Measurements from ENCODE around the gene C10orf90.

The C10orf90 gene

GRCh38 chr10:126674741-126675515 lies 4.4 kb upstream of the C10orf90 start:
- no peak for DNase-seq

DNA sequence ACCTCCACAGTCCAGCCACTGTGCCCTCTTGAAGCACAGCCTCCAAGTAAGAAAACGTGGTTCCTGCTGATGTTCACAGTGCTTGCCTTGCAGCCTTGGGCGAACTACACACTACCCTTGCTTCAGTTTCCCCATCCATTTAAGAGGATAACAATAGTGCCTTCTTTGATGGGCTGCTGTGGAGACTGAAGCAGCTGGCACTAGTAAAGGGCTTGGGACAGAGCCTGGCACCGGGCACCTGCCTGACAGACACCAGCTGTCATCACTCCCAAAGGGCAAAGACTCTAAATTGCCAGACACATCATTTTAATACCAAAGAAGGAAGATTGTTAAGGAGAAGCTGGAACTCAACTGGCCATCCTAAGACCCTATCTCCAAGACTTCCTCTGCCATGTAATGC lies 3.1 kb upstream of the C10orf90 start:
- no peak for DNase-seq

- DNase-seq, result peak; percentile 32
These were observed 996 bp upstream of the C10orf90 start for GRCh38 chr10:126671402-126671975.

DNA sequence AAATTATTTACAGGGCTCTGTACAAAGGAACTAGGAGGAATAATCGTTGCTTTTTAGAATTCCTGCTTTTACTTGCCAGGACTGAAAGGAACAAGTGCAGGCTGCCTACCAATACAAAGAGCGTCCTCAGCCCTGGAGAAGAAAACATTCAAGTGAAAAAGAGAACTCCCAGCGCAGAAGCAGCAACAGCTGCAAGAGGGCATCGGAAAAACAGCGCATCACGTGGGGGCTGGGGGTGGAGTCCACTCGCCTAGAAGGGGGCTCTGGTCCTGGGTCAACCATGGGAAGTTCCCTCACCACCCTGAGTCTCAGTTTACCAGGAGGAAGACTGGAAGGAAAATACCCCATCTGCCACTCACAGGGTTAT lies 385 bp upstream of the C10orf90 start:
- DNase-seq, result no peak

DNA sequence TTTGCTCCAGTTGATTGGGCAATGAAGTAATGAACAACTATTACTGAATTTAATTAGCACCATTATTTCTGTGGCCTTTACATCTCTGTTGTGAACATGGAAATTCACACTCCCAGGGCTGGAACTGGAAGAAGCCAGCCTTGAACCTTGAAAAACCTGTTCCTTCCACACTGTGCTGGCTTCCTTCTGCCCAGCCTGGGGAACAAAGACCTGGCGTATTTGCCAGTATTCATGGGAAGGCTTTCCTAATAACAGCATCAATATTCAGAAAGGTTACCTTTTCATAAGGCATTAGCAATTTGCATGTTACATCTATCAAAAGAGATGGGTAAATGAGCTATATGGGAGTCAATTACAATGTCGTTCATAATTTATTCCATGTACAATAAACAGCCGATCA lies 1.3 kb downstream of the C10orf90 start:
- no peak for DNase-seq

DNA sequence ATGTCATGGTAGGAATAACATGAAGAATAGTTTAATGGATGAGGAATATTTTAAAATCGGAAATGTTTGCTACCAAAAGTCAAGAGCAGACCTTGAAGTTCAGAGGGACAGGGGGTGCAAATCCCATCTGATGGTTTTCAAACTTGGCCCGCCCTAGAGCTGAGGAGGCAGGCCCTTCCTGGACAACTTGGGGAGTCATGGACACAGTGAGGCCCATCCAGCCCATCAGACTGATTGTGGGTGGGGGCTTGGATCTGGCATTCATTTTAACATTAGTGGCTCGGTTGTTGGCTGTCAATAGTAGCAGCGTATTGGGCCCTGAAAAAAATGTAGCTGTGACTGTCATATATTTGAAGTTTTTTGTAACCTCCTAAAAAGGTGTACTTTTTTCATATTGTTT lies 2.0 kb downstream of the C10orf90 start:
- DNase-seq, result no peak

DNA sequence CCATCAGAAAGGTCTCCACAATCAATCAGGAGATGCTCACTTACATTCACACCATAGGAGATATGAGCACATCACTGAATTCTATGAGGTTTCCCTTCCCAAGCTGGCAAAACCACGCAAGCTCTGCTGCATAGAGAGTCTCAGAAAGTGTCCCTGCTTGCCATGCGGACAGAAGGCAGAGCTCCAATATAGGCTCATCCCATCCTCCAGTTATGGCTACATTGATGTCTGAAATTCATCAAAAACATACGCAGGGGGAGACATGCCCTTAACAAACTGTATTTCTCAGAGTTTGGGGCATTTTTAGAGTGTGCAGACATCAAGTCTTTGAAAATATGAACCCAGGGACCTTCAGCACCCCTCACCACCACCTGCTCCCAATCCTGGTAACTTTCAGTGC lies 2.9 kb downstream of the C10orf90 start:
- DNase-seq, result no peak

DNA sequence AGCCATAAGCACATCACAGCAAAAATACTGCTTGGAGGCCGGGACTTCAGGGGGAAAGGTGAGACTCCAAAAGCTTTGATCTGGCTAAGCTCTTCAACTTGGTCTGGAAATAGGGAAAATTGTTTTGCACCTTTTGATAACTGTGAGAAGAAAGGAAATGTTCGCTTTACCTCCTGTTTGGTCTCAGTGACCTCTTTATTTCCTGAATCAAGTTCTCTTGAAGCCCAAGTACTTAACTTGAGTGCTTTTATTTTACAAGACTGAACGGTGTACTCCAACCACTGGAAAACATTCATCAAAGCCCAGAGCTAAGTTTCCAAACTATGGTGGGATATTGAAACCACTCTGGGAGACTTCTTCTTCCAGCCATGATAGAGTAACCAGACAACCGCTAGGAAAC lies 5.3 kb downstream of the C10orf90 start:
- DNase-seq, result no peak

DNA sequence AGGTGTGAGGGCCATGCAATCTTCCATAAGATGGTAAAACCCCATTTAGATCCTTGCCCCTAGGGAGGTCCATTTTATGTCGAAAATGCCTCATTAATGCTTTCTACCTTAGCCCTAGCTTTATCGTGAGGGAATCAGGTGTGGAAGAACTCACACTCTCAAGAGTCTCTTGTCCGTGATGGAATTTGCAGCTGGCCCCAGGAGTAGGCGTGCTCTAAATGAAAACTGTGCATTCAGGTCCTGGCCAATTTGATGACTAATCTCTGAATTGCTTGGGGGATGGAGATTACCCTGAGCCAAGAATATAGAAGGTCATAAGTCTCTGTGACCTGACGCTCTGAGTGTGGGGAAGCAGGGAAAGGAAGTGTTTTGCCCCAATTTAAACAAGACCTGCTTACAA lies 6.6 kb downstream of the C10orf90 start:
- DNase-seq, result no peak

DNA sequence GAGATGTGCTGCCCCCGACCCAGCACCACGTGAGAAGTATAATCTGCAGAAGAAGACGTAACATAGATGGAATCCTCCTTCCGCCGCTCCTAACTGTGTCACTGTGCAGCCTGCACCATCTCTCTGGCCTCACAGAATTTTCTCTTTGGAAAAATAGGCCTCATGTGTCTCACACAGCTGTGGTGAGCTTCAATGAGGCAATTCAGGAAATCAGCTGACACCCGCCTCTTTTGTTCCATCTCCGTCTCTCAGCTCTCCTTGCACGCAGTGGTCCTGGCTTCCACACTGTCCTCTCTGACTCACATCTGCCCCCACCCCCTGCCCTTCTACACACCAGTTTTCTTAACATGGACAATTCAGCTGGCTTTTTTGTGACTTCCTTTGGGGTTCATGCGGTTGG lies 7.2 kb downstream of the C10orf90 start:
- DNase-seq, result no peak

DNA sequence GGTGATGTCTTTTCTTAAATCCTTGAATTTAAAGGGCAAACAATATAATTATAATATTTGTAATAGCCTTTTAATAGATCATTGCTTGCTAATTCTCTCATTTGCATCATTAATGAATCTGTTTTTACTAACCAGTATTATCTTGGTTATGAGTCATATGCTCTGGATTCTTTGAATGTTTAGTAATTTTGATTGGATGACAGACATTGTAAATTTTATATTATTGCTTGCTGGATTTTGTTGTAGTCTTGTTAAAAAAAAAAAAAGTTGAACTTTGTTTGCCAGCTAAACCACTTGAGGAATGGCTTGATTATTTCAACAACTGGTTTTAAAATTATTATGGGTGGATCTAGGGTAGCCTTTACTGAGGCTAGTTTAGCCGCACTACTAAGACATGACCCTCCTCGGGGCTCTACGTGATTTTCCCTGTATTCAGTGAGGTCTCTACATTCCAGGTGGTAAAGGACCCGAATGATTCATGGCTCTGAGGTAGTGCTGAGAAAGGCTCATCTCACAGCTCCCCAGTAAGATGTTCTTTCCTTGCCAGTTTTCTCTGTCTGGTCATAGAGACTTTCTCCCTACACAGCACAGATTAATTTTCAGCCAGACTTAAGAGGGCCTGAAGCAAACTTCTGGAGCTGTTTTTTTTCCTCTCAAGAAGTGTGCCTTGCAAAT lies 8.5 kb downstream of the C10orf90 start:
- DNase-seq, result no peak

- no peak for DNase-seq
These were observed 9.1 kb downstream of the C10orf90 start for GRCh38 chr10:126661356-126661755.

DNA sequence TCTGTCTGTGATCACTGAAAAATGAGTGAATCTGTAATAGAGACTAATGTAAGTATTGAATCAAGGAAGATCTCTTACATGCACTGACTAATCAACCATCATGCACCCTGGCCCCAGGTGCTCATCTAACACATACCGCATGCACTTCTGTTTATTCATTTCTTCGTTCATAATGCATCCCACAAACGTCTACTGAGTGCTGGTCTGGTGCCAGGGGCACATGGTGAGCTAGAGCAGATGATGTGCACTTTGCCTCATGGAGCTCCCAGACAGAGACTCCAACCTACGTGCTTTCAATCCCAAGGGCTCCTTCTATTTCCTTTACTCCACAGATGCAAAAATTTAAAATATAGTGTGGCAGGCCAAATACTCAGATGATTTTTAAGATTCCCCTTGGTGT lies 10.7 kb downstream of the C10orf90 start:
- no peak for DNase-seq

- no peak for DNase-seq
These were observed 11.6 kb downstream of the C10orf90 start for GRCh38 chr10:126658928-126659327.

DNA sequence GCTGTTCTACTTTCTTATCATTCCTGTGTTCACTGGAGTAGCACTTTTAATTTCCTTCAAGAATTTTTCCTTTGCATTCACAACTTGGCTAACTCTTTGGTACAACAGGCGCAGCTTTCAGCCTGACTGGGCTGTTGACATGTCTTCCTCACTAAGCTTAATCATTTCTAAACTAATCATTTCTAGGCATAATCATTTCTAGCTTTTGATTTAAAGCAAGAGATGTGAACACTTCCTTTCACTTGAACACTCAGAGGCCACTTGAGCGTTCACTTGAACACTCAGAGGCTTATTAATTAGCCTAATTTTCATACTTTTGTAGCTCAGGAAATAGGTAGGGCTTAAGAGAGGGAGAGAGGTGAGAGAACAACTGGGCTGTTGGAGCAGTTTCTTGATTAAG lies 15.9 kb downstream of the C10orf90 start:
- DNase-seq, result no peak

GRCh38 chr10:126651467-126651866 lies 19.0 kb downstream of the C10orf90 start:
- no peak for DNase-seq

DNA sequence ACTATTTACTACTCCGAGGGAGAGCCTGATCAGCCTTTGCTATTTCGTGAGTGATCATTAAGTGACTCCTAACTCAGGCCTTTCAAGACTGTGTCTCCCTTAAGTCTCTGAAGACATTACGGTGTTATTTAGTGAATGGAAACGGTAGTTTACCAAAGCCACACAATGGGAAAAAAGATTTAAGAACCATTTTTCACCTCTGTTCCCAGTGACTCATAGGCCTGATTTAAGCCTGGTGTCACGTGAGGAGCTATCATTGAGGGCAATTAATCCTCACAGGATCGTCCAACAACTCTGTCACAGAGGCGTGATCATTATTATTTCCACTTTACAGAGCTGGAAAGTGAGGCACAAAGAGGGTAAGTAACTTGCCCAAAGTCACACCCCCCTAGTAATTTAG lies 20.3 kb downstream of the C10orf90 start:
- no peak for DNase-seq

DNA sequence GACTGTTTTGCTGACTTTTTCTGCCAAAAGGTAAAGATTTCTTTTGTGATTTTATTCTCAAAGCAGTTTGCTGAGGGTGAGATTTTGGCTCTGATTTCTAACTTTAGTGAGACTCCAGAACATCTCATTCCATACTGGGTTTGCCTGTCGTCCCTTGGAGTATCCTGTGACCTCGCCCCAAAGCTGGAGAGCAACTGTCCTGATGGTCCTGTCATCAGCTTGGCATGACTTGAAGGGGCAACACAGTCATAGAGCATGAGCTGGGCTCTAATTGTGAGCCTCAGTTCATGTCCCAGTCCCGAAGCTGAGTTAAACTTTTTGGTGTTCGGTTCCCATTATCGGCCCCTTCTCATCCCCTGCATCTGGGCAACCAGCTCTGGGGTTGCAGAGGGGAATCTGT lies 23.4 kb downstream of the C10orf90 start:
- DNase-seq, result no peak

GRCh38 chr10:126646110-126646509 lies 24.4 kb downstream of the C10orf90 start:
- no peak for DNase-seq

- no peak for DNase-seq
These were observed 30.1 kb downstream of the C10orf90 start for GRCh38 chr10:126640401-126640800.

DNA sequence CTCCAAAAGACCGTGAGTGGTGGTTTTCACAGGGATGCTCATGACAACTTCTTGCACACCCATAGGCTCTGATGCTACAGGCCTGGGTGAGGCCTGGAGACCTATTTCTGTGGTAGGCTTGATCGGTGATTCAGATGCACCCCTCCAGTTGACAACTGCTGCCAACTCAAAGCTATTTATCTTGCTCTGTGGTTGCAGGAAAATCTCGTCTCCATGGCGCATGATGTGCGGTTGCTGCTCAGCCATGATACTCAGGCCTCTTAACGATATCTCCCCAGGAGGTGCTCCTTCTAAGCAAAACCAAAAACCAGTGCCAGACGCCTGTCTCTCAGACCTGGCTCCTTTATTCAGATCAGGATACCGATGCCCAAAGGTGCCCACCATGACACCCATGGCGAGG lies 31.4 kb downstream of the C10orf90 start:
- no peak for DNase-seq

- no peak for DNase-seq
These were observed 32.0 kb downstream of the C10orf90 start for GRCh38 chr10:126638542-126638941.

GRCh38 chr10:126637501-126637900 lies 33.0 kb downstream of the C10orf90 start:
- no peak for DNase-seq

- no peak for DNase-seq
These were observed 35.6 kb downstream of the C10orf90 start for GRCh38 chr10:126634911-126635310.

GRCh38 chr10:126634347-126634746 lies 36.1 kb downstream of the C10orf90 start:
- no peak for DNase-seq

All from NCI-H2029 treated with DMSO at 0.1 percent for 48 hours (cell line).